Measurements from ENCODE around the gene AKT3. TPM values are rescaled to one million over a fixed set of nuclear protein-coding genes. Genes with fewer than 3 reads are reported as not detected.

The AKT3 gene
- total RNA-seq, 1 donor from 2014 or later = 20.6 TPM

- no peak for TF ChIP-seq CTCF (IDR thresholded peaks at IDR 0.05; ENCODE audit: borderline replicate concordance)
- no peaks in the 10 kb centered on the region for H3K4me1 ChIP-seq
- no peaks in the 10 kb centered on the region for H3K27me3 ChIP-seq (ENCODE audit: low read depth)
- DNase-seq = no peak
- H3K9me3 ChIP-seq (replicated peaks) = peaks cover 78% of the 10 kb centered on the region
- no peak overlapping the region for H3K4me3 ChIP-seq
- intact Hi-C loops (cut with micrococcal nuclease) = no loop called here
- no peak overlapping the region for H3K27ac ChIP-seq (replicated peaks)
- H3K36me3 ChIP-seq = peaks cover 20% of the 10 kb centered on the region
Measured at GRCh38 chr1:243587823-243588560, 262.1 kb downstream of the AKT3 start.

- DNase-seq = no peak
- Histone ChIP-seq H3K27ac (replicated peaks) (no peak overlapping the region), H3K9me3 (replicated peaks) (peaks cover 85% of the 10 kb centered on the region), H3K4me1 (no peaks in the 10 kb centered on the region), H3K27me3 (ENCODE audit: low read depth) (no peaks in the 10 kb centered on the region), H3K4me3 (no peak overlapping the region), H3K36me3 (peaks cover 25% of the 10 kb centered on the region)
- intact Hi-C loops (cut with micrococcal nuclease) = no loop called here
- no peak for TF ChIP-seq CTCF (IDR thresholded peaks at IDR 0.05; ENCODE audit: borderline replicate concordance)
Measured at GRCh38 chr1:243587285-243587684, 262.8 kb downstream of the AKT3 start.

- intact Hi-C loops (cut with micrococcal nuclease) = no loop called here
- H3K9me3 ChIP-seq (replicated peaks) = peaks cover 85% of the 10 kb centered on the region
- no peak for DNase-seq
Measured at GRCh38 chr1:243585982-243586381, 264.1 kb downstream of the AKT3 start.

GRCh38 chr1:243582326-243582725, 267.7 kb downstream of the AKT3 start:
- H3K4me3 ChIP-seq = no peak overlapping the region
- DNase-seq = no peak
- no peaks in the 10 kb centered on the region for H3K27me3 ChIP-seq (ENCODE audit: low read depth)
- intact Hi-C loops (cut with micrococcal nuclease) = no loop called here
- H3K4me1 ChIP-seq = no peaks in the 10 kb centered on the region
- no peak for TF ChIP-seq CTCF (IDR thresholded peaks at IDR 0.05; ENCODE audit: borderline replicate concordance)
- H3K36me3 ChIP-seq = peaks cover 25% of the 10 kb centered on the region
- no peak overlapping the region for H3K27ac ChIP-seq (replicated peaks)
- H3K9me3 ChIP-seq (replicated peaks) = peaks cover 77% of the 10 kb centered on the region

More at GRCh38 chr1:243585982-243586381, 264.1 kb downstream of the AKT3 start:
- TF ChIP-seq CTCF (IDR thresholded peaks at IDR 0.05; ENCODE audit: borderline replicate concordance) = no peak
- Histone ChIP-seq H3K36me3 (peaks cover 22% of the 10 kb centered on the region), H3K27ac (replicated peaks) (no peak overlapping the region), H3K4me1 (no peaks in the 10 kb centered on the region), H3K4me3 (no peak overlapping the region), H3K27me3 (ENCODE audit: low read depth) (no peaks in the 10 kb centered on the region)

DNA sequence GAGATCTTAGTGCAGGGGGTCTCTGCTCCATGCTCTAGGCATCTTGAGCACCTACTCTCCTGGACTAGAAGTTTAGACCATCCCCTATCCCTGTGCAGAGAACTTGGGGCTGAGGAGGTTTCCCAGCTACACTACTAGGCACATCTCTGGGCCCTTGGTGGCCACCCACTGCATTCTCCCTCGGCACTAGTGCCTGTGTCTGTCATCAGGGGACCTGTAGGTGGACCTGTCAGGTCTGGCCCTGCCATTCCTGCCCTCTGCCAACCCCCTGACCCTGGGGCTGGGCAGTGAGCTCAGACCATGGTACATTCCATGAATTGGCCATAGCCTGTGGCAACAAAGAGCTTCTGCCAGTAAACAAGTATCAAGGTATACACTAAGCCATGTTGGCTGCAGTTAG, 269.1 kb downstream of the AKT3 start:
- TF ChIP-seq CTCF (IDR thresholded peaks at IDR 0.05; ENCODE audit: borderline replicate concordance) = no peak
- peaks cover 19% of the 10 kb centered on the region for H3K36me3 ChIP-seq
- peaks cover 78% of the 10 kb centered on the region for H3K9me3 ChIP-seq (replicated peaks)
- intact Hi-C loops (cut with micrococcal nuclease) = no loop called here
- no peak overlapping the region for H3K27ac ChIP-seq (replicated peaks)
- H3K4me3 ChIP-seq = no peak overlapping the region
- no peaks in the 10 kb centered on the region for H3K27me3 ChIP-seq (ENCODE audit: low read depth)
- DNase-seq = no peak
- H3K4me1 ChIP-seq = no peaks in the 10 kb centered on the region
